Activated effector memory CD4-positive, alpha-beta T cell treated with Interleukin-2 at 50 U/mL for 16 hours (primary cell): ENCODE data around the gene RABGAP1L.
"Not testable (repeated sequence)": the region's sequence is repeated elsewhere in the genome, so short reads cannot be mapped to it uniquely, and the experiment has no call there.

Experiments
- DNase-seq: peaks from one replicate; pipeline ENCODE4 v3.0.0-alpha.2; 2020

The RABGAP1L gene

GRCh38 chr1:174623324-174624035, 464.2 kb downstream of the RABGAP1L start:
- DNase-seq = no peak

GRCh38 chr1:174626031-174627025, 467.0 kb downstream of the RABGAP1L start:
- DNase-seq = no peak

GRCh38 chr1:174637487-174637886, 478.2 kb downstream of the RABGAP1L start:
- DNase-seq = no peak

- DNase-seq = no peak
Measured at GRCh38 chr1:174639461-174639860, 480.1 kb downstream of the RABGAP1L start.

- DNase-seq = no peak
Measured at GRCh38 chr1:174640783-174641182, 481.5 kb downstream of the RABGAP1L start.

- DNase-seq = no peak
Measured at GRCh38 chr1:174642393-174642792, 483.1 kb downstream of the RABGAP1L start.

GRCh38 chr1:174643206-174643605, 483.9 kb downstream of the RABGAP1L start:
- no peak for DNase-seq

- not testable (repeated sequence) for DNase-seq
Measured at GRCh38 chr1:174649572-174649971, 490.3 kb downstream of the RABGAP1L start.

- no peak for DNase-seq
Measured at GRCh38 chr1:174652569-174653280, 493.4 kb downstream of the RABGAP1L start.

- no peak for DNase-seq
Measured at GRCh38 chr1:174654560-174654959, 495.2 kb downstream of the RABGAP1L start.

- no peak for DNase-seq
Measured at GRCh38 chr1:174656409-174657059, 497.2 kb downstream of the RABGAP1L start.

- no peak for DNase-seq
Measured at GRCh38 chr1:174657411-174657810, 498.1 kb downstream of the RABGAP1L start.

GRCh38 chr1:174657893-174658292, 498.6 kb downstream of the RABGAP1L start:
- DNase-seq = no peak

- DNase-seq = no peak
Measured at GRCh38 chr1:174659823-174660222, 500.5 kb downstream of the RABGAP1L start.

GRCh38 chr1:174660476-174660875, 501.2 kb downstream of the RABGAP1L start:
- no peak for DNase-seq

- DNase-seq = no peak
Measured at GRCh38 chr1:174663358-174663757, 504.0 kb downstream of the RABGAP1L start.

- no peak for DNase-seq
Measured at GRCh38 chr1:174666248-174666647, 506.9 kb downstream of the RABGAP1L start.

- no peak for DNase-seq
Measured at GRCh38 chr1:174671826-174672225, 512.5 kb downstream of the RABGAP1L start.

GRCh38 chr1:174676856-174677255, 517.5 kb downstream of the RABGAP1L start:
- no peak for DNase-seq

GRCh38 chr1:174678657-174679056, 519.3 kb downstream of the RABGAP1L start:
- DNase-seq = no peak

GRCh38 chr1:174680101-174680500, 520.8 kb downstream of the RABGAP1L start:
- no peak for DNase-seq

GRCh38 chr1:174682419-174683008, 523.2 kb downstream of the RABGAP1L start:
- DNase-seq = no peak
